Breast epithelium (tissue), 3 donors: Measurements from ENCODE around the gene HSD17B8.

Source experiments
- POLR2A ChIP-seq: fragments of 450-650 bp; IDR thresholded peaks from one replicate; pipeline ENCODE4 v1.6.1; 2016; ENCODE audit warnings: antibody characterized with exemption, mild to moderate bottlenecking, moderate library complexity
- TF ChIP-seq, protein P1 (sequence below), 3 donors: fragments of 450-650 bp; IDR thresholded peaks; one replicate each; pipeline ENCODE4 v1.5.1; 2016 to 2017; ENCODE audit warnings: antibody characterized with exemption in 3 of 3, mild to moderate bottlenecking in 3 of 3, moderate library complexity in 3 of 3

DNA sequence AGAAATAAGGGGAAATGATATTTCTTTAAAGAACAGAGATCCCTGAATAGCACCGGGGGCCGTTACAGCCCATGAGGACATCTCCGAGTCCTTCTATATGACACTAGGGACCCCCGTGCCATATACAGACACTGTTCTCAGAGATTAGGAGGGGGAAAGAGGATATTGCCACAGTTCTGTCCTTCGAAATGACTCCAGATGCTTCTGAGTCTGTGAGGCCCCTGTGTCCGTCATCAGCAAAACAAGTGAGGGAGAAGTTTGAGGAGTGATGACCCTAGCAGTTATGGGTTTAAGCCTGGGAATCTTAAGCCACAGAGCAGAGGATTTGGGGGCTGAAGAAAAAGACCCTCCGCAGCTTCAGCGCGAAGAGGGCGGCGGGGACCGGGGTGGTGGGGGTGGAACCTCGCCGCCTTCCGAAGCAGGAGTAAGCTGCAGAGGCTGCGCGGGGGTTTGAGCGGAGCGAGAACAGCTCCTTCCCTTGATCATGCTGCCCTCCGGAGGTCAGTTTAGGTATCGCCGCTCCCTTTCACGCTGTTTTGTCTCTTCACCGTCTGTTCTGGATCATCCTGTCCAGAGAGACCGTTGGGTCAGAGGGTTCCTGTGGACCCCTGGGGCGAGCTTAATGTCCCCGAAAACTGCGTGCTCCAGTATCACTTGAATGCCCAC lies 43.7 kb downstream of the HSD17B8 start:
- TF ChIP-seq, protein P1, sequence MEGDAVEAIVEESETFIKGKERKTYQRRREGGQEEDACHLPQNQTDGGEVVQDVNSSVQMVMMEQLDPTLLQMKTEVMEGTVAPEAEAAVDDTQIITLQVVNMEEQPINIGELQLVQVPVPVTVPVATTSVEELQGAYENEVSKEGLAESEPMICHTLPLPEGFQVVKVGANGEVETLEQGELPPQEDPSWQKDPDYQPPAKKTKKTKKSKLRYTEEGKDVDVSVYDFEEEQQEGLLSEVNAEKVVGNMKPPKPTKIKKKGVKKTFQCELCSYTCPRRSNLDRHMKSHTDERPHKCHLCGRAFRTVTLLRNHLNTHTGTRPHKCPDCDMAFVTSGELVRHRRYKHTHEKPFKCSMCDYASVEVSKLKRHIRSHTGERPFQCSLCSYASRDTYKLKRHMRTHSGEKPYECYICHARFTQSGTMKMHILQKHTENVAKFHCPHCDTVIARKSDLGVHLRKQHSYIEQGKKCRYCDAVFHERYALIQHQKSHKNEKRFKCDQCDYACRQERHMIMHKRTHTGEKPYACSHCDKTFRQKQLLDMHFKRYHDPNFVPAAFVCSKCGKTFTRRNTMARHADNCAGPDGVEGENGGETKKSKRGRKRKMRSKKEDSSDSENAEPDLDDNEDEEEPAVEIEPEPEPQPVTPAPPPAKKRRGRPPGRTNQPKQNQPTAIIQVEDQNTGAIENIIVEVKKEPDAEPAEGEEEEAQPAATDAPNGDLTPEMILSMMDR (IDR thresholded peaks at IDR 0.05): peak; percentile 80 to 95 (median 95)
- TF ChIP-seq POLR2A: no peak
